Activated CD8-positive, alpha-beta memory T cell treated with anti-CD3 and anti-CD28 coated beads, Interleukin-2, amount 50 U/mL, for 1 hour (primary cell): Measurements from ENCODE around the gene TRNP1.
"Not testable (repeated sequence)": the region's sequence is repeated elsewhere in the genome, so short reads cannot be mapped to it uniquely, and the experiment has no call there.

Experiments
- DNase-seq: peaks from one replicate; pipeline ENCODE4 v3.0.0-alpha.2; 2020; ENCODE audit errors: extremely low read depth

Gene TRNP1

GRCh38 chr1:26972821-26973220 lies 20.7 kb upstream of the TRNP1 start:
- DNase-seq, result no peak

GRCh38 chr1:26976621-26977510 lies 16.6 kb upstream of the TRNP1 start:
- no peak for DNase-seq

GRCh38 chr1:26978901-26979300 lies 14.6 kb upstream of the TRNP1 start:
- no peak for DNase-seq

GRCh38 chr1:26981146-26981846 lies 12.2 kb upstream of the TRNP1 start:
- DNase-seq, result no peak

GRCh38 chr1:26983863-26984262 lies 9.6 kb upstream of the TRNP1 start:
- no peak for DNase-seq

- DNase-seq, result no peak
Observed at GRCh38 chr1:26984291-26984690, 9.2 kb upstream of the TRNP1 start.

GRCh38 chr1:26986658-26987057 lies 6.8 kb upstream of the TRNP1 start:
- DNase-seq, result no peak

GRCh38 chr1:26989403-26990109 lies 3.9 kb upstream of the TRNP1 start:
- not testable (repeated sequence) for DNase-seq

GRCh38 chr1:26991310-26992116 lies 2.0 kb upstream of the TRNP1 start:
- DNase-seq, result no peak

- DNase-seq, result no peak
Observed at GRCh38 chr1:26994020-26994786, 711 bp downstream of the TRNP1 start.

- no peak for DNase-seq
Observed at GRCh38 chr1:26994787-26995517, 1.5 kb downstream of the TRNP1 start.

- no peak for DNase-seq
Observed at GRCh38 chr1:26996024-26996423, 2.5 kb downstream of the TRNP1 start.

- no peak for DNase-seq
Observed at GRCh38 chr1:26996665-26997064, 3.2 kb downstream of the TRNP1 start.

- DNase-seq, result no peak
Observed at GRCh38 chr1:26998429-26999300, 5.2 kb downstream of the TRNP1 start.

- no peak for DNase-seq
Observed at GRCh38 chr1:26999440-26999987, 6.0 kb downstream of the TRNP1 start.

GRCh38 chr1:27000090-27000816 lies 6.8 kb downstream of the TRNP1 start:
- no peak for DNase-seq

- no peak for DNase-seq
Observed at GRCh38 chr1:27000817-27001460, 7.4 kb downstream of the TRNP1 start.
